ENCODE results near the gene GOLGA8N.
A peak's percentile ranks its signal among the peaks of the same experiment; 100 is the strongest.

The GOLGA8N gene

GRCh38 chr15:32636908-32637567 lies 43.8 kb downstream of the GOLGA8N start:
- TF ChIP-seq POLR2AphosphoS5 (IDR thresholded peaks at IDR 0.05; ENCODE audit: low read depth, low read length) (no peak), PAX5 (IDR thresholded peaks at IDR 0.05; ENCODE audit: insufficient read depth, low read length, severe bottlenecking) (peak; percentile 60)
- no peak for DNase-seq (ENCODE audit: insufficient read length, low spot score)
- peak; percentile 65 for FAIRE-seq

- FAIRE-seq = no peak
- TF ChIP-seq POU2F2 (IDR thresholded peaks at IDR 0.05; ENCODE audit: low read depth, low read length) (no peak), TAF1 (IDR thresholded peaks at IDR 0.05; ENCODE audit: low read depth, low read length) (no peak), PAX5 (IDR thresholded peaks at IDR 0.05; ENCODE audit: insufficient read depth, low read length, severe bottlenecking) (no peak), POLR2A (IDR thresholded peaks at IDR 0.05; ENCODE audit: low read depth, low read length) (no peak), POLR2AphosphoS5 (IDR thresholded peaks at IDR 0.05; ENCODE audit: low read depth, low read length) (no peak), SPI1 (IDR thresholded peaks at IDR 0.05; ENCODE audit: low read depth, low read length) (no peak)
These were observed 44.4 kb downstream of the GOLGA8N start for GRCh38 chr15:32637704-32638103.

GRCh38 chr15:32641517-32642059 lies 48.3 kb downstream of the GOLGA8N start, which contains the start of gene SCG5:
Gene SCG5 (plus strand): TSS chr15:32641710. CDS start chr15:32643593, 1,883 bp downstream.
- peak; percentile 44; the same call in 1 of the 2 replicates for TF ChIP-seq POLR2AphosphoS5 (IDR thresholded peaks at IDR 0.05; ENCODE audit: low read depth, low read length)
- no peak for TF ChIP-seq POLR2A (IDR thresholded peaks at IDR 0.05; ENCODE audit: low read depth, low read length)
- FAIRE-seq (no peak), DNase-seq (ENCODE audit: insufficient read length, low spot score) (no peak)

More at GRCh38 chr15:32637704-32638103, 44.4 kb downstream of the GOLGA8N start:
- no peak for DNase-seq (ENCODE audit: insufficient read length, low spot score)

GRCh38 chr15:32642667-32643435 lies 49.6 kb downstream of the GOLGA8N start:
- no peak for TF ChIP-seq POLR2AphosphoS5 (IDR thresholded peaks at IDR 0.05; ENCODE audit: low read depth, low read length)
- TF ChIP-seq SPI1 (IDR thresholded peaks at IDR 0.05; ENCODE audit: low read depth, low read length) = no peak
- no peak for TF ChIP-seq PAX5 (IDR thresholded peaks at IDR 0.05; ENCODE audit: insufficient read depth, low read length, severe bottlenecking)
- TF ChIP-seq POLR2A (IDR thresholded peaks at IDR 0.05; ENCODE audit: low read depth, low read length) = no peak
- no peak for TF ChIP-seq POU2F2 (IDR thresholded peaks at IDR 0.05; ENCODE audit: low read depth, low read length)
- TF ChIP-seq TAF1 (IDR thresholded peaks at IDR 0.05; ENCODE audit: low read depth, low read length) = no peak
- no peak for FAIRE-seq
- DNase-seq (ENCODE audit: insufficient read length, low spot score) = no peak

GRCh38 chr15:32643907-32644445 lies 50.7 kb downstream of the GOLGA8N start:
- TF ChIP-seq POU2F2 (IDR thresholded peaks at IDR 0.05; ENCODE audit: low read depth, low read length) (no peak), POLR2AphosphoS5 (IDR thresholded peaks at IDR 0.05; ENCODE audit: low read depth, low read length) (no peak), SPI1 (IDR thresholded peaks at IDR 0.05; ENCODE audit: low read depth, low read length) (no peak), TAF1 (IDR thresholded peaks at IDR 0.05; ENCODE audit: low read depth, low read length) (no peak), POLR2A (IDR thresholded peaks at IDR 0.05; ENCODE audit: low read depth, low read length) (no peak), PAX5 (IDR thresholded peaks at IDR 0.05; ENCODE audit: insufficient read depth, low read length, severe bottlenecking) (no peak)
- no peak for FAIRE-seq
- DNase-seq (ENCODE audit: insufficient read length, low spot score) = no peak

- no peak for TF ChIP-seq TAF1 (IDR thresholded peaks at IDR 0.05; ENCODE audit: low read depth, low read length)
- no peak for TF ChIP-seq POLR2AphosphoS5 (IDR thresholded peaks at IDR 0.05; ENCODE audit: low read depth, low read length)
- no peak for TF ChIP-seq PAX5 (IDR thresholded peaks at IDR 0.05; ENCODE audit: insufficient read depth, low read length, severe bottlenecking)
- TF ChIP-seq SPI1 (IDR thresholded peaks at IDR 0.05; ENCODE audit: low read depth, low read length) = no peak
- TF ChIP-seq POLR2A (IDR thresholded peaks at IDR 0.05; ENCODE audit: low read depth, low read length) = no peak
- no peak for TF ChIP-seq POU2F2 (IDR thresholded peaks at IDR 0.05; ENCODE audit: low read depth, low read length)
- FAIRE-seq = no peak
These were observed 53.0 kb downstream of the GOLGA8N start for GRCh38 chr15:32646291-32646690.

GRCh38 chr15:32649342-32649741 lies 56.1 kb downstream of the GOLGA8N start:
- DNase-seq (ENCODE audit: insufficient read length, low spot score) = no peak
- FAIRE-seq = no peak
- TF ChIP-seq POLR2AphosphoS5 (IDR thresholded peaks at IDR 0.05; ENCODE audit: low read depth, low read length) (no peak), PAX5 (IDR thresholded peaks at IDR 0.05; ENCODE audit: insufficient read depth, low read length, severe bottlenecking) (no peak), SPI1 (IDR thresholded peaks at IDR 0.05; ENCODE audit: low read depth, low read length) (no peak), POU2F2 (IDR thresholded peaks at IDR 0.05; ENCODE audit: low read depth, low read length) (no peak), TAF1 (IDR thresholded peaks at IDR 0.05; ENCODE audit: low read depth, low read length) (no peak), POLR2A (IDR thresholded peaks at IDR 0.05; ENCODE audit: low read depth, low read length) (no peak)

More at GRCh38 chr15:32646291-32646690, 53.0 kb downstream of the GOLGA8N start:
- no peak for DNase-seq (ENCODE audit: insufficient read length, low spot score)

- TF ChIP-seq PAX5 (IDR thresholded peaks at IDR 0.05; ENCODE audit: insufficient read depth, low read length, severe bottlenecking) (no peak), SPI1 (IDR thresholded peaks at IDR 0.05; ENCODE audit: low read depth, low read length) (no peak), POU2F2 (IDR thresholded peaks at IDR 0.05; ENCODE audit: low read depth, low read length) (no peak), POLR2A (IDR thresholded peaks at IDR 0.05; ENCODE audit: low read depth, low read length) (no peak), POLR2AphosphoS5 (IDR thresholded peaks at IDR 0.05; ENCODE audit: low read depth, low read length) (no peak), TAF1 (IDR thresholded peaks at IDR 0.05; ENCODE audit: low read depth, low read length) (no peak)
- FAIRE-seq (peak; percentile 45), DNase-seq (ENCODE audit: insufficient read length, low spot score) (peak; percentile 58)
These were observed 58.1 kb downstream of the GOLGA8N start for GRCh38 chr15:32651229-32651837.

GRCh38 chr15:32652178-32652577 lies 58.9 kb downstream of the GOLGA8N start:
- DNase-seq (ENCODE audit: insufficient read length, low spot score) = no peak
- TF ChIP-seq POU2F2 (IDR thresholded peaks at IDR 0.05; ENCODE audit: low read depth, low read length) = no peak
- no peak for TF ChIP-seq POLR2AphosphoS5 (IDR thresholded peaks at IDR 0.05; ENCODE audit: low read depth, low read length)
- FAIRE-seq = no peak

Data from GM12891 (cell line).